NB4 (cell line): ENCODE measurements around the gene DYNC1LI1.

ENCODE experiments used
- CTCF ChIP-seq: IDR thresholded peaks from one replicate; pipeline ENCODE4 v1.5.1; 2012; ENCODE audit warnings: low read depth, low read length
- MYC ChIP-seq: IDR thresholded peaks from 2 replicates; pipeline ENCODE4 v1.6.1; 2011; ENCODE audit warnings: low read depth, low read length
- POLR2A ChIP-seq: IDR thresholded peaks from 2 replicates; pipeline ENCODE4 v1.6.1; 2011; ENCODE audit warnings: mild to moderate bottlenecking; ENCODE audit not compliant: insufficient read length; ENCODE audit errors: extremely low read depth
- TF ChIP-seq, protein P1 (sequence below): IDR thresholded peaks from 2 replicates; pipeline ENCODE4 v1.6.1; 2011; ENCODE audit warnings: low read depth, low read length

GRCh38 chr3:32601722-32602121, 31.1 kb upstream of the DYNC1LI1 start:
- TF ChIP-seq CTCF (no peak), POLR2A (no peak), MYC (no peak)
- TF ChIP-seq, protein P1, sequence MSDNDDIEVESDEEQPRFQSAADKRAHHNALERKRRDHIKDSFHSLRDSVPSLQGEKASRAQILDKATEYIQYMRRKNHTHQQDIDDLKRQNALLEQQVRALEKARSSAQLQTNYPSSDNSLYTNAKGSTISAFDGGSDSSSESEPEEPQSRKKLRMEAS = no peak
